Muscle layer of duodenum (tissue), 2 donors: ENCODE data around the gene UFSP1.

Source experiments
- H3K27ac ChIP-seq: one replicate; pipeline ENCODE4 v1.7.0; 2013; ENCODE audit warnings: mild to moderate bottlenecking, low read length
- H3K27me3 ChIP-seq: one replicate; pipeline ENCODE4 v1.7.0; 2013; ENCODE audit warnings: low read depth, mild to moderate bottlenecking, control low read depth, low read length
- H3K36me3 ChIP-seq, 2 donors: one replicate each; pipeline ENCODE4 v1.7.0; 2013; ENCODE audit warnings: low read length in 2 of 2, control low read depth in 1 of 2, mild to moderate bottlenecking in 1 of 2; ENCODE audit not compliant: insufficient read depth in 2 of 2, control insufficient read depth in 1 of 2
- H3K4me1 ChIP-seq, 2 donors: one replicate each; pipeline ENCODE4 v1.7.0; 2013; ENCODE audit warnings: low read length in 2 of 2, mild to moderate bottlenecking in 2 of 2, control low read depth in 1 of 2, moderate library complexity in 1 of 2; ENCODE audit not compliant: insufficient read depth in 2 of 2, control insufficient read depth in 1 of 2
- H3K4me3 ChIP-seq, 2 donors: one replicate each; pipeline ENCODE4 v1.7.0; 2013; ENCODE audit warnings: low read length in 2 of 2, low read depth in 1 of 2, mild to moderate bottlenecking in 1 of 2
- H3K9me3 ChIP-seq, 2 donors: one replicate each; pipeline ENCODE4 v1.7.0; 2013; ENCODE audit warnings: low read length in 2 of 2, control low read depth in 1 of 2, mild to moderate bottlenecking in 1 of 2; ENCODE audit not compliant: control insufficient read depth in 1 of 2
- donor health status: healthy.

Gene UFSP1

DNA sequence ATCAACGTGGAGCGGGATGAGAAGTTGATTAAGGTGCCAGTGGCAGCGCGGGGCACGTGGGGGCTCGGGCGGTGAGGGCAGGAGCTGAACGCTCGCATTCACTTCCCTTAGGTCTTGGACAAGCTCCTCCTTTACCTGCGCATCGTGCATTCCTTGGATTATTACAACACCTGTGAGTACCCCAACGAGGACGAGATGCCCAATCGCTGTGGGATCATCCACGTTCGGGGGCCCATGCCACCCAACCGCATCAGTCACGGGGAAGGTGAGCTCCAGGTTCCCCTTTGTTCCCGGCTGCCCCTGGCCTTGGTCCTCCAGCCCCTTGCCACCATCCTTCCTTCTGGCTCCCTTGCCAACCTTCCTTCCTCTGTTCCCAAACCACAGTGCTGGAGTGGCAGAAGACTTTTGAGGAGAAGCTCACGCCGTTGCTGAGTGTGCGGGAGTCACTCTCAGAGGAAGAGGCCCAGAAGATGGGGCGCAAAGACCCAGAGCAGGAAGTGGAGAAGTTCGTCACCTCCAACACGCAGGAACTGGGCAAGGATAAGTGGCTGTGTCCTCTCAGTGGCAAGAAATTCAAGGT is 2.5 kb downstream of the UFSP1 start:
- Histone ChIP-seq H3K27me3 (no peaks in the 10 kb centered on the region), H3K36me3 (peaks cover 49 to 61% of the 10 kb centered on the region in 2 donors), H3K4me1 (peaks cover 23 to 32% of the 10 kb centered on the region in 2 donors), H3K4me3 (no peak overlapping the region), H3K9me3 (no peaks in the 10 kb centered on the region), H3K27ac (no peak overlapping the region)

DNA sequence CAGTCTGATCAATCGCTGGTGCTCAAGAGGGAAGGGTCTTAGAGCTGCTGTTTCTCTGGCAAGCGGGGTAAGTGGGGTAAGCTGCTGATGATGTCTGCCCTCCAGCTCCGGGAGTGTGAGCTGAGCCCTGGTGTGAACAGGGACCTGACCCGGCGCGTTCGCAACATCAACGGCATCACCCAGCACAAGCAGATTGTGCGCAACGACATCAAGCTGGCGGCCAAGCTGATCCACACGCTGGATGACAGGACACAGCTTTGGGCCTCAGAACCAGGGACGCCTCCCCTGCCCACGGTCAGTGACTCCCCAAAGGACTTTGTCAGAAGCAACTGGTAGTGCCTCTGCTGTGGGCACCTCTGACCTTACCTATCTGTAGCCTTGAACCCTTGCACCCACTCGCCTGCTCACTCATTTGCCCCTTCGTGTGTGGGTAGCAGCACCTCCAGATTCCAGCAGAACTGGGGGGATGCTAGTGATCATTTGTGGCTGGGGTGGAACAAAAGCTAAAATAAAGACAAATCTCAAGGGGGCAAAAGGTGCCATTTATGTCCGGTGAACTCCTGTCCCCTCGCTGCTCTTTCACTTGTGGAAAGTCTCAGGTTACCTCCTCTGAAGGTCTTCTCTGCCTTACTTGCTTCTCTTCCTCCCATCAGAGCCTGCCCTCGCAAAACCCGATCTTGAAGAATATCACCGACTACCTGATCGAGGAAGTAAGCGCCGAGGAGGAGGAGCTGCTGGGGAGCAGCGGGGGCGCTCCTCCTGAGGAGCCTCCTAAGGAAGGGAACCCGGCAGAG is 3.2 kb downstream of the UFSP1 start:
- H3K4me1 ChIP-seq: peaks cover 23 to 32% of the 10 kb centered on the region in 2 donors
- H3K36me3 ChIP-seq: peaks cover 54 to 68% of the 10 kb centered on the region in 2 donors
- H3K4me3 ChIP-seq: no peak overlapping the region
- no peak overlapping the region for H3K27ac ChIP-seq
- H3K9me3 ChIP-seq: no peaks in the 10 kb centered on the region
- H3K27me3 ChIP-seq: no peaks in the 10 kb centered on the region

DNA sequence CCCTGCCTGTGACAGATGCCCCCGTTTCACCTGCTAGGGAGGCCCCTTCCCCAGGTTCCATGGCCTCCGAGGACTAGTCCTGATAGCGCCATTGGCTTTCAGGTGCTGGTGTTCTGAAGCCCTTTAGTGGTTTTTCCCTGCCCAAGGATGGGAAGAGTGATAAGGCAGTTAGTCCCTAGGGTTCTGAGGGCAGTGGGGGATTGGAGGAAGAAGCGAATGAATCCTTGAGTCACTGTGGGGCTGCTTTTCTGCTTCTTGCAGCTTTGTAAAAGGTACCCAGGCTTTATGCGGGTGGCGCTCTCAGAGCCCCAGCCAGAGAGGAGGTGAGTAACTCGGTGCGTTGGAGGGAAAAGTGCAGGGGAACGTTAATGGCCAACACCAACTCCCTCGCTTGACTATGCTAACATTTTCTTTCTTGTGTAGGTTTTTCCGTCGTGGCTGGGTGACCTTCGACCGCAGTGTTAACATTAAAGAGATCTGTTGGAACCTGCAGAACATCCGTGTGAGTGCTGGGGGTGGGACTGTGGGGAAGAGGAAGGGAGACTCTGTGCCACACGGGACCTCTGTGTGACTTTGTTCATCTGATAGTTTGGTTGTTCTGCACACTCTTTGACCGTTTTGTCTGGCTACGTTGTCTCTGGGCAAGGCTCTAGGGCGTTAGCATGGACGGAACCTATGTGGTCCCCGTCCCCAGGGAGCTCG is 3.9 kb downstream of the UFSP1 start:
- Histone ChIP-seq H3K36me3 (peaks cover 57 to 71% of the 10 kb centered on the region in 2 donors), H3K27me3 (no peaks in the 10 kb centered on the region), H3K9me3 (no peaks in the 10 kb centered on the region), H3K4me1 (peaks cover 21 to 27% of the 10 kb centered on the region in 2 donors), H3K4me3 (no peak overlapping the region), H3K27ac (no peak overlapping the region)

DNA sequence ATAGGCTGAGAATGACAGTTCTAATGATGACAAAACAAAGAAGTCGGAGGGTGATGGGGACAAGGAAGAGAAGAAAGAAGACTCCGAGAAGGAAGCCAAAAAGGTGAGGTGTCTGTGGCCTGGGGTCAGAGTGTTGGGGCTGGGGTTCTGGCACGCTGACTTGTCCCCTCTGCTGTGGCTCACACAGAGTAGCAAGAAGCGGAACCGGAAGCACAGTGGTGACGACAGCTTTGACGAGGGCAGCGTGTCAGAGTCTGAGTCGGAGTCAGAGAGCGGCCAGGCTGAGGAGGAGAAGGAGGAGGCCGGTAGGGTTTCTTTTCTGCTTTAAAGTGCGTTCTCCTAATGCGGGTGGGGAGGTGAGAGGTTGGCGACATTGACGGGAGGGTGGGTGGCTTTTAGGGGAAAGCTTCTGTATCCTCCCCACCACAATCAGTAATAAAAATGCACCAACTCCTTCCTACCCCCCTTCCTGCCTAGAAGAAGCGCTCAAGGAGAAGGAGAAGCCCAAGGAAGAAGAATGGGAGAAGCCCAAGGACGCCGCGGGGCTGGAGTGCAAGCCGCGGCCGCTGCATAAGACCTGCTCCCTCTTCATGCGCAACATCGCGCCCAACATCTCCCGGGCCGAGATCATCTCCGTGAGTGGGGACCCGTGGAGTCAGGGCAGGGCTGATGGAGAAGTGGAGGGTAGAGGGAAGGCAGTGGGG is 4.6 kb downstream of the UFSP1 start:
- H3K4me3 ChIP-seq: no peak overlapping the region
- H3K4me1 ChIP-seq: peaks cover 18 to 20% of the 10 kb centered on the region in 2 donors
- H3K27ac ChIP-seq: no peak overlapping the region
- H3K9me3 ChIP-seq: no peaks in the 10 kb centered on the region
- H3K36me3 ChIP-seq: peaks cover 57 to 71% of the 10 kb centered on the region in 2 donors
- H3K27me3 ChIP-seq: no peaks in the 10 kb centered on the region

DNA sequence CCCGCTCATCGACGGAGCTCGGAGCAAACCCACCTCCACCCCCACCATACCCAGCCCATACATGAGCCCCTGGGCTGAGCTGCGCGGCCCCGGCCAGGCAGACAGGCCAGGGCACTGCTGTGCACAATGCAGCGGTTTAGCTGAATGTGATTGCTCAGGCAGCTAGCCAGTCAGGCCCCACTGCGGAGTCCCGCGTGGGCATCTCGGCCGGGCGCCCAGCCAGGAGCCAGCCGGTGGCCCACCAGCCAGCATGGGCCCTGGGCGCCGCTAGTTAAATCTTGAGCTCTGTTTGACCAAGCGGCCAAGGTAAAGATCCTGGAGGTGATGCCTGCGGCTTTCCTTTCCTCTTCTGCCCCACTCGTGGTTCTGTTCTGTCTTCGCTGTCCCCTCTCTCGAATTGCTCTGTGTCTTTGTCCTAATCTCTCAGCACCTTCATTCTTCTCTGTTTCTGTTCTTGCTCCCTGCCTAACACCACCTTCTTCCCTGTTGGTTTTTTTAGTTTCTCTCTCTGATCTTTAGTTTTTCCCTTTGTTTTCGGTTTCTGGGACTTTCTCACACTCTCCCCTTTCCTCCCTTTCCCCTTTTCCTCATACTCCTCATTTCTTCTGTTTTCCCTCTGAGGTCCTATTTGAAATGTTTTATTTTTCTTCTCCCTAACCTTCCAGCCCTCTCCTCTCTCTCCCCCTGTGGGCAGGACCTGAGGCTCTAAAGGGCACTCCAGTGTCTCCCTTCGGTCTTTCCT is 6.6 kb downstream of the UFSP1 start:
- H3K4me3 ChIP-seq: no peak overlapping the region
- peaks cover 57 to 68% of the 10 kb centered on the region in 2 donors for H3K36me3 ChIP-seq
- H3K27me3 ChIP-seq: no peaks in the 10 kb centered on the region
- H3K9me3 ChIP-seq: no peaks in the 10 kb centered on the region
- H3K27ac ChIP-seq: no peak overlapping the region
- peaks cover 10 to 16% of the 10 kb centered on the region in 2 donors for H3K4me1 ChIP-seq

- peaks cover 3 to 17% of the 10 kb centered on the region in 2 donors for H3K4me1 ChIP-seq
- no peak overlapping the region for H3K4me3 ChIP-seq
- H3K36me3 ChIP-seq: peaks cover 56 to 61% of the 10 kb centered on the region in 2 donors
- no peaks in the 10 kb centered on the region for H3K9me3 ChIP-seq
- no peaks in the 10 kb centered on the region for H3K27me3 ChIP-seq
- no peak overlapping the region for H3K27ac ChIP-seq
Observed at GRCh38 chr7:100882201-100882600, 7.3 kb downstream of the UFSP1 start.

- no peaks in the 10 kb centered on the region for H3K9me3 ChIP-seq
- peaks cover 7 to 28% of the 10 kb centered on the region in 2 donors for H3K4me1 ChIP-seq
- H3K27me3 ChIP-seq: no peaks in the 10 kb centered on the region
- H3K36me3 ChIP-seq: peaks cover 46 to 51% of the 10 kb centered on the region in 2 donors
- H3K4me3 ChIP-seq: no peak overlapping the region
- H3K27ac ChIP-seq: no peak overlapping the region
Observed at GRCh38 chr7:100881136-100881535, 8.4 kb downstream of the UFSP1 start.

DNA sequence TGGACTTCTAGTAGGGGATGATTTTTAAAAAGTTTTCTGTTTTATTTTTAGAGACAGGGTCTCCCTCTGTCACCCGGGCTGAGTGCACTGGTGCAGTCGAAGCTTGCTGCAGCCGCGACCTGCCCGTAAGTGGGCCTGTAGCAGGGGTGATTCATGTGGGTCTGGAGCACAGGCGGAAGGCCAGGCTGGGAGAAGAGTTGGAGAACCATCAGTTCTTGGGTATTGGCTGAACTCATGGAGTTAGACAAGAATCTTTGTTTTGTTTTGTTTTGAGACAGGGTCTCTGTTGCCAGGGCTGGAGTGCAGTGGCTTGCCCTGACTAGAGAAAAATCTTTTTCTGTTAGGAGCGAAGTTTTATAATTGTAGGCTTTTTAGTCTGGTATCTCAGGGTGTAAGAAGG is 8.9 kb downstream of the UFSP1 start:
- no peak overlapping the region for H3K4me3 ChIP-seq
- peaks cover 7 to 32% of the 10 kb centered on the region in 2 donors for H3K4me1 ChIP-seq
- H3K27ac ChIP-seq: no peak overlapping the region
- peaks cover 41 to 46% of the 10 kb centered on the region in 2 donors for H3K36me3 ChIP-seq
- H3K9me3 ChIP-seq: no peaks in the 10 kb centered on the region
- no peaks in the 10 kb centered on the region for H3K27me3 ChIP-seq

GRCh38 chr7:100879685-100880261 is 9.7 kb downstream of the UFSP1 start:
- H3K36me3 ChIP-seq: peaks cover 32 to 38% of the 10 kb centered on the region in 2 donors
- H3K27me3 ChIP-seq: no peaks in the 10 kb centered on the region
- no peak overlapping the region for H3K4me3 ChIP-seq
- peaks cover 7 to 35% of the 10 kb centered on the region in 2 donors for H3K4me1 ChIP-seq
- H3K9me3 ChIP-seq: no peaks in the 10 kb centered on the region
- H3K27ac ChIP-seq: no peak overlapping the region

GRCh38 chr7:100878685-100879084 is 10.8 kb downstream of the UFSP1 start:
- Histone ChIP-seq H3K4me1 (peaks cover 7 to 41% of the 10 kb centered on the region in 2 donors), H3K27ac (no peak overlapping the region), H3K27me3 (no peaks in the 10 kb centered on the region), H3K4me3 (no peak overlapping the region), H3K9me3 (no peaks in the 10 kb centered on the region), H3K36me3 (peaks cover 21 to 27% of the 10 kb centered on the region in 2 donors)
